ENCODE measurements around the gene ADAD2.

GRCh38 chr16:84207251-84207650 is 16.3 kb downstream of the ADAD2 start:
- TF ChIP-seq POLR2A (IDR thresholded peaks at IDR 0.05) (no peak), CTCF (IDR thresholded peaks at IDR 0.05) (no peak)

Measured in vagina (tissue), 2 donors.